Naive thymus-derived CD4-positive, alpha-beta T cell (primary cell): ENCODE data around the gene MLLT10. TPM values are rescaled to one million over a fixed set of nuclear protein-coding genes. Genes with fewer than 3 reads are reported as not detected.

Experiments
- ATAC-seq: fragments of 150-1000 bp; cut with Tn5 transposase; 2 replicates; pipeline ENCODE4 v1.10.0; 2021; ENCODE audit warnings: mild to moderate bottlenecking, moderate library complexity
- CTCF ChIA-PET: fragments of 350-600 bp; sonication (Branson Sonifier 250); formaldehyde crosslinking; loops from one replicate; lab custom pipeline; 2021; ENCODE audit warnings: antibody characterized with exemption; lab: Charles Lee
- POLR2A ChIA-PET: fragments of 350-600 bp; sonication (Branson Sonifier 250); formaldehyde crosslinking; loops from one replicate; lab custom pipeline; 2021; ENCODE audit warnings: antibody characterized with exemption, inconsistent platforms; lab: Charles Lee
- DNase-seq, 9 donors: peaks; one replicate each; pipeline versions ENCODE4 v3.0.0 to v3.0.0-alpha.2; 2020 to 2022; ENCODE audit warnings: mixed read lengths in 1 of 9
- H3K27ac ChIP-seq: one replicate; pipeline ENCODE4 v1.7.0; 2013; ENCODE audit warnings: mild to moderate bottlenecking, low read depth, low read length, moderate library complexity
- H3K27me3 ChIP-seq, 2 donors: one replicate each; pipeline ENCODE4 v1.7.0; 2013; ENCODE audit warnings: low read length in 2 of 2, mild to moderate bottlenecking in 2 of 2, moderate library complexity in 2 of 2; ENCODE audit not compliant: control insufficient read depth in 2 of 2, insufficient read depth in 2 of 2
- H3K36me3 ChIP-seq, 3 experiments: 1 replicate in 2 of 3; 2 replicates in 1 of 3; pipeline ENCODE4 v1.7.0; 2013; ENCODE audit warnings: low read length in 3 of 3, mild to moderate bottlenecking in 3 of 3, moderate library complexity in 1 of 3; ENCODE audit not compliant: insufficient read depth in 3 of 3, control insufficient read depth in 2 of 3
- H3K4me1 ChIP-seq, 2 donors: one replicate each; pipeline ENCODE4 v1.7.0; 2013; ENCODE audit warnings: low read length in 2 of 2, mild to moderate bottlenecking in 2 of 2, moderate library complexity in 1 of 2; ENCODE audit not compliant: control insufficient read depth in 2 of 2, insufficient read depth in 2 of 2
- H3K4me3 ChIP-seq: 2 replicates; pipeline ENCODE4 v1.7.0; 2013; ENCODE audit warnings: mild to moderate bottlenecking, low read length
- H3K9me3 ChIP-seq, 3 experiments: 1 replicate in 2 of 3; 2 replicates in 1 of 3; pipeline ENCODE4 v1.7.0; 2013; ENCODE audit warnings: low read length in 3 of 3; ENCODE audit not compliant: control insufficient read depth in 2 of 3
- H3K27ac Mint-ChIP-seq, 9 donors: one replicate each; pipeline ENCODE4 v1.8.0; 2020 to 2022; ENCODE audit warnings: mixed read lengths in 9 of 9, mild to moderate bottlenecking in 8 of 9, moderate library complexity in 5 of 9, inconsistent platforms in 2 of 9
- H3K27me3 Mint-ChIP-seq, 5 donors: one replicate each; pipeline ENCODE4 v1.8.0; 2021 to 2022; ENCODE audit warnings: mixed read lengths in 5 of 5, mild to moderate bottlenecking in 1 of 5
- H3K36me3 Mint-ChIP-seq, 5 donors: one replicate each; pipeline ENCODE4 v1.8.0; 2020 to 2022; ENCODE audit warnings: mixed read lengths in 5 of 5, mild to moderate bottlenecking in 3 of 5, inconsistent platforms in 1 of 5
- H3K4me1 Mint-ChIP-seq, 7 donors: one replicate each; pipeline ENCODE4 v1.8.0; 2020 to 2022; ENCODE audit warnings: mixed read lengths in 7 of 7, mild to moderate bottlenecking in 3 of 7, inconsistent platforms in 1 of 7
- H3K4me3 Mint-ChIP-seq, 10 donors: one replicate each; pipeline ENCODE4 v1.8.0; 2020 to 2022; ENCODE audit warnings: mild to moderate bottlenecking in 10 of 10, mixed read lengths in 10 of 10, moderate library complexity in 6 of 10, inconsistent platforms in 2 of 10
- H3K9me3 Mint-ChIP-seq, 11 donors: one replicate each; pipeline ENCODE4 v1.8.0; 2020 to 2022; ENCODE audit warnings: mixed read lengths in 11 of 11, mild to moderate bottlenecking in 4 of 11, inconsistent platforms in 1 of 11, moderate library complexity in 1 of 11
- intact Hi-C, 2 donors: fragments of 100-400 bp; cut with micrococcal nuclease; formaldehyde crosslinking; loops; one replicate each; pipeline ENCODE4 v1.15.1; 2023
- microRNA-seq: library from miRNA; unstranded; fragments of <30 nt; microRNA quantifications from one replicate; pipeline ENCODE4 v1.2.0, GENCODE V29; 2022; ENCODE audit warnings: borderline microRNAs expressed
- polyA plus RNA-seq, 2 donors: library from polyadenylated mRNA; unstranded; fragments of 300-500 nt; fragmentation: Illumina TruSeq; gene quantifications; one replicate each; pipeline ENCODE4 v1.2.3, GENCODE V29; 2021
- total RNA-seq, 6 experiments: library from RNA in 5 of 6; stranded (reverse) in 5 of 6; gene quantifications; 1 replicate in 5 of 6; 2 replicates in 1 of 6; pipeline ENCODE4 v1.2.3 and lab custom pipeline; 2021 to 2026

MLLT10 gene
- total and polyA plus RNA-seq, 7 experiments from 2014 or later = 6.0 to 74.2 (median 61.2) TPM

DNA sequence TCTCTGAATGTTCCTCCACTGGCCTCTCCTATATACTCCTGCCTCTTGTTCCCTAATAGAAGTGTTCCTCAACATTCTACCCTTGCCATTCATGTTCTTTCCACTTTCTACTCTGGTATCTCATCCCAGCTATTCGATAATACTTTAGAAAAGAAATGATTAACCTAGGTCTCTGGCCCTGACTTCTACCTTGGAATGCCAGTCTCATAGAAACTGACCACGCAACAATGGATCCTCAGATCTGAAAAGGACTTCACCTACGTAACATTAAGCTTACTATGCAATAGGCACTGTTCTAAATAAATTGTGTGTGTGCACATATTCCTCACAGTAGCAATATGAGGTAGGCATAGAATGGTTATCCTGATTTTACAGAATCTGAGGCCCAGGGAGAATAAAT is 235.0 kb downstream of the MLLT10 start:
- H3K27ac Mint-ChIP-seq = peak overlapping the region in 7 of 9 donors; percentile 8 to 91 (median 44)
- peaks cover 14 to 44% (median 29%) of the 10 kb centered on the region in 7 donors for H3K4me1 Mint-ChIP-seq
- no peaks in the 10 kb centered on the region for H3K9me3 ChIP-seq
- no peaks in the 10 kb centered on the region for H3K27me3 ChIP-seq
- peaks cover 0 to 22% of the 10 kb centered on the region in 2 donors for H3K4me1 ChIP-seq
- intact Hi-C loops = no loop called here
- peaks cover 0 to 12% (median 6%) of the 10 kb centered on the region in 11 donors for H3K9me3 Mint-ChIP-seq
- CTCF ChIA-PET = no interaction called here
- peaks cover 0 to 17% (median 8%) of the 10 kb centered on the region in 5 donors for H3K36me3 Mint-ChIP-seq
- H3K4me3 ChIP-seq = no peak overlapping the region
- no peak overlapping the region for H3K4me3 Mint-ChIP-seq
- DNase-seq = no peak
- POLR2A ChIA-PET = no interaction called here
- ATAC-seq = no peak
- no peaks in the 10 kb centered on the region for H3K36me3 ChIP-seq
- no peaks in the 10 kb centered on the region for H3K27me3 Mint-ChIP-seq
- no peak overlapping the region for H3K27ac ChIP-seq

DNA sequence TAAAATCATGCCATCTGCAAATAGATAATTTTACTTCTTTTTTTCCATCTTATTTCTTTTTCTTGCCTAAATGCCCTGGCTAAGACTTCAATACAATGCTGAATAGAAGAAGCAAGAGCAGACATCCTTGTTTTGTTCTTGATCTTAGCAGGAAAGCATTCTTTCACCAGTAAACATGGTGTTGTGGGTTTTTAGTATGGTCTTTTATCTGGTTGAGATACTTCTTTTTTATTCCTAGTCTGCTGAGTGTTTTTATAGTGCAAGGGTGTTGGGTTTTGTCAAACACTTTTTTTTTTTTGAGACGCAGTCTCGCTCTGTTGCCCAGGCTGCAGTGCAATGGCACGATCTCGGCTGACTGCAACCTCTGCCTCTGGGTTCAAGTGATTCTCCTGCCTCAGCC is 237.2 kb downstream of the MLLT10 start:
- H3K4me3 ChIP-seq = no peak overlapping the region
- H3K27ac ChIP-seq = no peak overlapping the region
- H3K27me3 Mint-ChIP-seq = no peaks in the 10 kb centered on the region
- POLR2A ChIA-PET = no interaction called here
- H3K4me1 ChIP-seq = peaks cover 0 to 10% of the 10 kb centered on the region in 2 donors
- no peak for ATAC-seq
- H3K9me3 Mint-ChIP-seq = peaks cover 0 to 12% (median 6%) of the 10 kb centered on the region in 11 donors
- peak overlapping the region in 8 of 9 donors; percentile 2 to 88 (median 72) for H3K27ac Mint-ChIP-seq
- intact Hi-C loops = no loop called here
- peak in 6 of 9 donors; percentile 14 to 64 (median 42) for DNase-seq
- peak overlapping the region in 6 of 10 donors; percentile 2 to 84 (median 38) for H3K4me3 Mint-ChIP-seq
- no peaks in the 10 kb centered on the region for H3K27me3 ChIP-seq
- H3K4me1 Mint-ChIP-seq = peaks cover 4 to 28% (median 17%) of the 10 kb centered on the region in 7 donors
- no peaks in the 10 kb centered on the region for H3K9me3 ChIP-seq
- H3K36me3 Mint-ChIP-seq = peaks cover 0 to 13% (median 8%) of the 10 kb centered on the region in 5 donors
- H3K36me3 ChIP-seq = no peaks in the 10 kb centered on the region
- CTCF ChIA-PET = no interaction called here

DNA sequence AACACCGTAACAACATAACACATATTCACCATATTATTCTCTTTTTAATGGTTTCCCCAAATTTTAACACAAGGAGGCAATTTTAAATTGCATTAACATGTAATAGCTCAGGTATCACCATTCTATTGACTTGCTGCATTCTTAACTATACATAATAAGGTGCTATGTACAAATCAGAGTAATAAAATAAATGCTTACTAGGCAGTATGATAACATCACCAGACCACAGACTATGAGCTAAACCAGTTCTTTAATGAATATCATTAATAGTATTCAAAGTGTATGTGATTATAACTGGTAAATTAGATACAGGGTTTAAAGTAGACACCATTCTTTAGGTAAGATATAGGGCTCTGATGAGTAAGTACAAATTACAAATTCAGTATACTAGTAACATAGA is 242.9 kb downstream of the MLLT10 start:
- Histone ChIP-seq H3K4me1 (peaks cover 0 to 20% of the 10 kb centered on the region in 2 donors), H3K4me3 (no peak overlapping the region), H3K36me3 (no peaks in the 10 kb centered on the region), H3K9me3 (no peaks in the 10 kb centered on the region), H3K27me3 (no peaks in the 10 kb centered on the region), H3K27ac (no peak overlapping the region)
- ChIA-PET POLR2A (no interaction called here), CTCF (interaction anchor here (0.6 kb wide), 1 partner anchor 66 kb away, joined by 5 read pairs; no protein-coding TSS in a partner anchor)
- H3K9me3 Mint-ChIP-seq = peaks cover 3 to 24% (median 9%) of the 10 kb centered on the region in 11 donors
- no peaks in the 10 kb centered on the region for H3K27me3 Mint-ChIP-seq
- H3K4me1 Mint-ChIP-seq = peaks cover 5 to 37% (median 28%) of the 10 kb centered on the region in 7 donors
- peak overlapping the region in 1 of 9 donors; percentile 3 for H3K27ac Mint-ChIP-seq
- intact Hi-C loops = no loop called here
- ATAC-seq (no peak), DNase-seq (no peak)
- peaks cover 3 to 28% (median 24%) of the 10 kb centered on the region in 5 donors for H3K36me3 Mint-ChIP-seq
- no peak overlapping the region for H3K4me3 Mint-ChIP-seq

DNA sequence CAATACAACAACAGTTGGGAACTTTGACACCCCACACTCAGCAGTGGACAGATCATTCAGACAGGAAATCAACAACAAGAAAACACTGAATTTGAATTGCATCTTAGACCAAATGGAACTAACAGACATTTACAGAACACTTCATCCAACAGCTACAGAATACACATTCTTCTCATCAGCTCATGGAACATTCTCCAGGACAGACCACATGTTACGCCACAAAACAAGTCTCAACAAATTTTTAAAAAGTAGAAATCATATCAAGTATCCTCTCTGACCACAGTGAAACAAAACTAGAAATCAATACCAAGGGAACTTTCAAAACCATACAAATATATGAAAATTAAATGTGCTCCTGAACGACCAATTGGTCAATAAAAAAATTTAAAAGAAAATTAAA is 257.2 kb downstream of the MLLT10 start:
- Histone ChIP-seq H3K36me3 (no peaks in the 10 kb centered on the region), H3K9me3 (no peaks in the 10 kb centered on the region), H3K27ac (no peak overlapping the region), H3K27me3 (no peaks in the 10 kb centered on the region), H3K4me1 (no peaks in the 10 kb centered on the region), H3K4me3 (no peak overlapping the region)
- ATAC-seq (no peak), DNase-seq (no peak)
- Mint-ChIP-seq H3K27me3 (no peaks in the 10 kb centered on the region), H3K9me3 (peaks cover 0 to 25% (median 17%) of the 10 kb centered on the region in 11 donors), H3K4me1 (peaks cover 0 to 18% (median 6%) of the 10 kb centered on the region in 7 donors), H3K36me3 (peaks cover 6 to 41% (median 19%) of the 10 kb centered on the region in 5 donors), H3K4me3 (no peak overlapping the region), H3K27ac (no peak overlapping the region)
- CTCF ChIA-PET = no interaction called here
- POLR2A ChIA-PET = no interaction called here
- intact Hi-C loops = loop anchor here in 1 of 2 donors (10.0 kb wide), 1 partner anchor 46 kb away; no protein-coding TSS in a partner anchor

Small RNA genes within 50 kb of the gene (microRNA-seq; reads per million reads assigned to microRNA genes)
- gene MIR1915 = not detected

Other genes starting within 250 kb of the MLLT10 start
- gene SKIDA1, start 8.6 kb upstream of the MLLT10 start, total RNA-seq = under 1 TPM in 4 of 5 experiments, not detected in 1; 0.17 to 0.45 (median 0.28) TPM
- gene SKIDA1, start 8.6 kb upstream of the MLLT10 start, polyA plus RNA-seq = under 1 TPM in 1 of 2 donors, not detected in 1; 0.38 TPM